Measurements from ENCODE around the gene TRIM8.

TRIM8 gene

DNA sequence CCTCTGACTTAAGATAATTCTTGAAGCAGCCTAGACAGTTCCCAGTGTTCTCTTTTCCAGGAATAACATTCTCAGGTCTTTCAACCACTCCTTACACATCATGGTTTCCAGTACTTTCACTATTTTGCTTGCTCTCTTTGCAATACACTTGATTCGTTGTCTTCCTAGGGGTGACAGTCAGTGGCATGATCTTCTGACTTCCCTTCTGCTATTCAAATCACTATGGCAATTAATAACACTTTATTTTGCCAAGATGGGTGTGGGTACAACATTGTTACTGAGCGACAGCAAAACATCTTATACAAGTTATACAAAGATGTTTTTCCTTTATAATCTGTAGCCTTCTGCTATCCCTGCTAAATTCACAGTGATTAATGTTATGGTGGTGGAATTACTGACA, 54.6 kb downstream of the TRIM8 start:
- no peaks in the 10 kb centered on the region for H3K27me3 ChIP-seq (ENCODE audit: control insufficient read depth in 1 of 2, insufficient read depth in 2 of 2, low read length in 2 of 2)
- H3K27ac ChIP-seq (ENCODE audit: low read depth, low read length): no peak overlapping the region
- H3K36me3 ChIP-seq (ENCODE audit: insufficient read depth, low read length): peaks cover 28% of the 10 kb centered on the region
- H3K4me3 ChIP-seq (ENCODE audit: low read depth in 1 of 2, low read length in 2 of 2): no peak overlapping the region
- no peaks in the 10 kb centered on the region for H3K9me3 ChIP-seq (ENCODE audit: low read length)
- H3K4me1 ChIP-seq (ENCODE audit: insufficient read depth, low read length): no peaks in the 10 kb centered on the region
- H3K9ac ChIP-seq (ENCODE audit: low read length): no peak overlapping the region

DNA sequence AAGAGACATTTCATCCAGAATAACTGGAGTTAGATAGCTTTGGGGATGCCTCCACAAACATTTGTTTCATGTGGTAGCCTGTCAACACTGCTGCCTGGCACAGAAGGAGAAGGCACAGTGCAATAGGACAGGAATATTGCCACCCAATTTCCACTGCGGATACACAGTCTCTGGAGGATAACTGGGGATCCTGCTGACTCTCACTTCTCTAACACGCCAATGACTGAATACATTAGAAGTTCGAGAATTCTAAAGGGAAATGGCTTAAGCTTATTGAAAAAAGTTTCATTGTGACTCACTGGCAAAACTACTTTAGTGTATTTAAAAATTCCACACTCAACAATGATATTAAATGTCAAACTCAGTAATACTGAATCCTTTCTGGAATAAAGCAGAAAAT, 57.0 kb downstream of the TRIM8 start:
- no peaks in the 10 kb centered on the region for H3K27me3 ChIP-seq (ENCODE audit: control insufficient read depth in 1 of 2, insufficient read depth in 2 of 2, low read length in 2 of 2)
- H3K9ac ChIP-seq (ENCODE audit: low read length): no peak overlapping the region

DNA sequence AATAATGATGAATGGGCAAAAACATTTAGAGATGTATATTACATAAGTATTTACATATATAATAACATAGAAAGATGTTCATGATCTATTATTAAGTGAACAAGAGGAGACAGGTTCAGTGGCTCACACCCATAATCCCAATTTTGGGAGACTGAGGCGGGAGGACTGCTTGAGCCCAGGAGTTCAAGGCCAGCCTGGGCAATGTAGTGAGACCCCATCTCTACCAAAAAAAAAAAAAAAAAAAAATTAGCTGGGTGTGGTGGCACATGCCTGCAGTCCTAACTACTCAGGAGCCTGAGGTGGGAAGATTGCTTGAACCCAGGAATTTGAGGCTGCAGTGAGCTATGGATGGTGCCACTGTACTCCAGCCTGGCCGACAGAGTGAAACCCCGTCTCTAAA, 57.5 kb downstream of the TRIM8 start:
- Histone ChIP-seq H3K36me3 (ENCODE audit: insufficient read depth, low read length) (peaks cover 22% of the 10 kb centered on the region), H3K27me3 (ENCODE audit: control insufficient read depth in 1 of 2, insufficient read depth in 2 of 2, low read length in 2 of 2) (no peaks in the 10 kb centered on the region), H3K9me3 (ENCODE audit: low read length) (no peaks in the 10 kb centered on the region), H3K4me1 (ENCODE audit: insufficient read depth, low read length) (no peaks in the 10 kb centered on the region), H3K27ac (ENCODE audit: low read depth, low read length) (no peak overlapping the region), H3K4me3 (ENCODE audit: low read depth in 1 of 2, low read length in 2 of 2) (no peak overlapping the region), H3K9ac (ENCODE audit: low read length) (no peak overlapping the region)

More for the DNA sequence above, 57.0 kb downstream of the TRIM8 start:
- H3K9me3 ChIP-seq (ENCODE audit: low read length): no peaks in the 10 kb centered on the region
- H3K4me1 ChIP-seq (ENCODE audit: insufficient read depth, low read length): no peaks in the 10 kb centered on the region
- no peak overlapping the region for H3K27ac ChIP-seq (ENCODE audit: low read depth, low read length)
- peaks cover 27% of the 10 kb centered on the region for H3K36me3 ChIP-seq (ENCODE audit: insufficient read depth, low read length)
- H3K4me3 ChIP-seq (ENCODE audit: low read depth in 1 of 2, low read length in 2 of 2): no peak overlapping the region

DNA sequence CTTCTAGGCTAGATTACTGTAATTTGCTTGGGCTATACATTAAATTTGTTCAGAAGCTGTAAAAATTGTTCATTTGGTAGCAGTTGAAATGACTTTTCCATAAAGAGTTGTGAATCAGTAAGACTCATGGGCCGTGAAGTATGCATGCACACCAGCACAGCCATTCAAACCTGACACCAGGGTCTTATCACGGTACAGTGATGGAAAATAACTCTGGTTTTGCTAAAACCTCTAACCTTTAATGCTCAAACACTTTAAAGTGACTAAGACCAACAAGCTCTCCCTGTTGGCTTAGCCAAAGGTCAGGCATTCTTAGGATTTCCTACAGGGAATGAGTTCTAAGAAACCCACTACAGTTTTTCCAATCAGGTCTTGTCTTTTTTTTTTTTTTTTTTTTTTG, 58.5 kb downstream of the TRIM8 start:
- Histone ChIP-seq H3K27ac (ENCODE audit: low read depth, low read length) (no peak overlapping the region), H3K9ac (ENCODE audit: low read length) (no peak overlapping the region), H3K4me3 (ENCODE audit: low read depth in 1 of 2, low read length in 2 of 2) (no peak overlapping the region), H3K9me3 (ENCODE audit: low read length) (no peaks in the 10 kb centered on the region), H3K27me3 (ENCODE audit: control insufficient read depth in 1 of 2, insufficient read depth in 2 of 2, low read length in 2 of 2) (no peaks in the 10 kb centered on the region), H3K36me3 (ENCODE audit: insufficient read depth, low read length) (peaks cover 15% of the 10 kb centered on the region), H3K4me1 (ENCODE audit: insufficient read depth, low read length) (no peaks in the 10 kb centered on the region)

DNA sequence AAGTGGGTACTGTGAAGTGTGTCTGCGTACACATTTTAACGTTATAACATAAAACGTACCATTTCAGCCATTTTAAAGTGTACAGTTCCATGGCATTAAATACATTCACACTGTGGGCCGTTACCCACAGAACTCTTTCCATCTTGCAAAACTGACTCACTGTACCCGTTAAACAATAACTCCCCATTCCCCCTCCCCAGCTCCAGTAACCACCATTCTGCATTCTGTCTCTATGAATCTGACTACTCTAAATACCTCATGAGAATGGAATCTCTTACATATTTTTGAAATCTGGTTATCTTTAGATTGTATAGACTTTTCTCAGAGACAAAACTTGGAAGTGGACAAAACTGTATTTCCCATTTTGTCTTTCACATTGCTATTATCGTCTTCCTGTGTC, 60.6 kb downstream of the TRIM8 start:
- Histone ChIP-seq H3K9ac (ENCODE audit: low read length) (no peak overlapping the region), H3K9me3 (ENCODE audit: low read length) (no peaks in the 10 kb centered on the region), H3K36me3 (ENCODE audit: insufficient read depth, low read length) (no peaks in the 10 kb centered on the region), H3K27ac (ENCODE audit: low read depth, low read length) (no peak overlapping the region), H3K4me1 (ENCODE audit: insufficient read depth, low read length) (no peaks in the 10 kb centered on the region), H3K4me3 (ENCODE audit: low read depth in 1 of 2, low read length in 2 of 2) (no peak overlapping the region), H3K27me3 (ENCODE audit: control insufficient read depth in 1 of 2, insufficient read depth in 2 of 2, low read length in 2 of 2) (no peaks in the 10 kb centered on the region)

DNA sequence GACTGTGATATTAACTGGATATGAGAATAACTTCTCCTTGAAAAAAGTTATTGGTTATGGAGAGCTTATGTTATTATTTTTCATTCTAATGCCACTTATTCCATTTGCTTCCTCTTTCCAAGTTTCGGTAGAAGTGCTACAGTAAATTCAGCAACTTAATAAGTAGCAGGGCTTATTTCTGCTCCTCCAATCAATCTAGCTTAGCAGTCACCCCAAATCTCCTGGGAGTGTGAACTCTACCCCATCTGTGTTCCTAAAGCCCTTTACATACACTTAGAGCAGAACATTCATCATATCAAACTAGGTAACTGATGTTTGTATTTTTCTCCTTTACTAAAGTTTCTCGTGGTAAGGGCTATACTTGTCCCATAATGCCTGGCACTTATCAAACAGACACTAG, 61.3 kb downstream of the TRIM8 start:
- Histone ChIP-seq H3K9me3 (ENCODE audit: low read length) (no peaks in the 10 kb centered on the region), H3K36me3 (ENCODE audit: insufficient read depth, low read length) (no peaks in the 10 kb centered on the region), H3K9ac (ENCODE audit: low read length) (no peak overlapping the region), H3K27ac (ENCODE audit: low read depth, low read length) (no peak overlapping the region), H3K4me3 (ENCODE audit: low read depth in 1 of 2, low read length in 2 of 2) (no peak overlapping the region), H3K27me3 (ENCODE audit: control insufficient read depth in 1 of 2, insufficient read depth in 2 of 2, low read length in 2 of 2) (no peaks in the 10 kb centered on the region), H3K4me1 (ENCODE audit: insufficient read depth, low read length) (no peaks in the 10 kb centered on the region)
